Common myeloid progenitor, CD34-positive (primary cell): ENCODE data around the gene OTUD5.

Source experiments
- CTCF ChIA-PET: fragments of 350-600 bp; sonication (Branson Sonifier 250); formaldehyde crosslinking; loops from one replicate; lab custom pipeline; 2021; ENCODE audit warnings: antibody characterized with exemption; lab: Charles Lee
- POLR2A ChIA-PET: fragments of 350-600 bp; sonication (Branson Sonifier 250); formaldehyde crosslinking; loops from one replicate; lab custom pipeline; 2021; ENCODE audit warnings: antibody characterized with exemption; lab: Charles Lee
- DNase-seq, 3 donors: peaks; one replicate each; pipeline versions ENCODE4 v3.0.0 to v3.0.0-alpha.2; 2013
- H3K27ac ChIP-seq, 2 experiments: 1 replicate in 1 of 2; 2 replicates in 1 of 2; pipeline ENCODE4 v1.7.0; 2013; ENCODE audit warnings: inconsistent platforms in 2 of 2, low read length in 2 of 2, mild to moderate bottlenecking in 2 of 2, low read depth in 1 of 2, moderate library complexity in 1 of 2; ENCODE audit not compliant: severe bottlenecking in 2 of 2, insufficient read depth in 1 of 2, poor library complexity in 1 of 2
- H3K27me3 ChIP-seq, 5 experiments: replicated peaks in 2 of 5; 1 replicate in 3 of 5; 2 replicates in 2 of 5; pipeline versions ENCODE4 v1.6.1 to v1.7.0; 2013; ENCODE audit warnings: low read length in 4 of 5, mild to moderate bottlenecking in 2 of 5, moderate library complexity in 2 of 5, inconsistent platforms in 1 of 5; ENCODE audit not compliant: insufficient read depth in 5 of 5, control insufficient read depth in 4 of 5
- H3K36me3 ChIP-seq, 4 experiments: 1 replicate in 2 of 4; 2 replicates in 2 of 4; pipeline versions ENCODE4 v1.6.1 to v1.7.0; 2013; ENCODE audit warnings: low read length in 3 of 4, control low read depth in 1 of 4, mild to moderate bottlenecking in 1 of 4; ENCODE audit not compliant: control insufficient read depth in 4 of 4, insufficient read depth in 4 of 4
- H3K4me1 ChIP-seq, 4 experiments: 1 replicate in 3 of 4; 2 replicates in 1 of 4; pipeline versions ENCODE4 v1.6.1 to v1.7.1; 2013; ENCODE audit warnings: low read length in 3 of 4, mild to moderate bottlenecking in 3 of 4, control low read depth in 1 of 4, inconsistent platforms in 1 of 4, moderate library complexity in 1 of 4; ENCODE audit not compliant: control insufficient read depth in 4 of 4, insufficient read depth in 4 of 4; ENCODE audit errors: control extremely low read depth in 1 of 4
- H3K4me3 ChIP-seq, 7 experiments: 1 replicate in 4 of 7; 2 replicates in 3 of 7; pipeline versions ENCODE4 v1.5.1 to v1.7.0; 2013; ENCODE audit warnings: mild to moderate bottlenecking in 7 of 7, low read length in 6 of 7, moderate library complexity in 6 of 7, inconsistent platforms in 2 of 7, low read depth in 2 of 7, control low read depth in 1 of 7; ENCODE audit not compliant: insufficient read depth in 4 of 7, control insufficient read depth in 1 of 7; ENCODE audit errors: extremely low read depth in 1 of 7
- H3K9me3 ChIP-seq, 5 experiments: 1 replicate in 4 of 5; 2 replicates in 1 of 5; pipeline versions ENCODE4 v1.6.1 to v1.7.1; 2013; ENCODE audit warnings: low read length in 4 of 5, mild to moderate bottlenecking in 2 of 5, inconsistent platforms in 1 of 5, low read depth in 1 of 5, moderate library complexity in 1 of 5; ENCODE audit not compliant: control insufficient read depth in 4 of 5, insufficient read depth in 2 of 5; ENCODE audit errors: control extremely low read depth in 1 of 5
- WGBS: methylation state at CpG from one replicate; pipeline ENCODE4 v1.1.5; 2013; ENCODE audit not compliant: insufficient coverage; 5-methylcytosine and 5-hydroxymethylcytosine counted together

OTUD5 gene

DNA sequence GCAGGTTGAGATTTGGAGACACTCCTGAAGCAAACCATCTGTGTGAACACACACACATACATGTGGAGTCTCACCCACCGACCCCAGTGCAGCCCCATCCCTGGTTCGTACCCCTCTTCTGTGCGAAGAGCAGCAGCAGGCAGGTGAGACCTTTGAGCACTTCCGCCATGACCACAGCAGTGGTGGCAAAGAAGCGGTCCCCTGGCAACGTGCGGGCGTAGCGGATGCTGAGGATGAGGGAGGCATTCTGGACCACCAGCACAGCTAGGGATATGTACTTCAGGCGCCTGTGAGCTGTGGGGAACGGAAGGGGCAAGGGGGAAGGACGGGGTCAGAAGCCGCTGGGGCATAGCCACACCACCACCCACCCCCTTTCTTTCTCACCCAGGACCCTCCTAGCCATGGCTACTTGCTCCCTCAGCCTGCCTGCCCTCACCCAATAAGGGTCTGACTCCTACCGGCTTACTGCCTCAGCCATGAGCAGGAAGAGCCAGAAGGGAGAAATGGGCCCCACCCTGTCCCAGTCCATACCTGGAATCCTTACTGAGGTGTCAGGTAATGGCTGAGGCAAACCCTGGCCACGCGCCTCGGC, 47.6 kb downstream of the OTUD5 start:
- Histone ChIP-seq H3K36me3 (peaks cover 2 to 33% (median 13%) of the 10 kb centered on the region in 4 experiments), H3K4me1 (peaks cover 6 to 21% (median 8%) of the 10 kb centered on the region in 4 experiments), H3K9me3 (no peaks in the 10 kb centered on the region), H3K4me3 (no peak overlapping the region), H3K27me3 (peaks cover 0 to 3% (median 0%) of the 10 kb centered on the region in 5 experiments), H3K27ac (no peak overlapping the region)
- DNase-seq, result no peak
- ChIA-PET POLR2A (no interaction called here), CTCF (interaction anchor here (0.6 to 0.8 kb wide), 2 partner anchors 44 to 63 kb away, joined by 3 read pairs; no protein-coding TSS in a partner anchor)
- WGBS, result 91% methylated on average over 11 of the region's 17 CpGs

DNA sequence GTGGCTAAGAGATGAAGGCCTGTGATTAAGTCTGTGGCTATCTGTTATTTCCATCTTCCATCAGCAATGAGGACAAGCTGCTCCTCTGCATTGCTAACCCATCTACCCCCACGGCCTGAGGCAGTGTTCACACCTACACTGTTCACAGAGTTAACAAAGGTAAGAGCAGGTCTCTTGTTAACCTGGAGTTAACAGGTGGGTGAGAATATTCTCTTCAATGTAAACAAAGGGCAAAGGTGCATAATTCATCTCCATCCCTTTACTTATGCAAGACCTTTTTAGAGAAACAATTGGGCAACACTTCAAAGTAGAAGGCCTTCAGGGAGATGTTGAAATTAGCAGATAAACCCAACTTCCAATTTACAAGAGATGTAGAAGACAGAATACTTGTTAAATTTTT, 48.8 kb downstream of the OTUD5 start:
- WGBS, result no CpG with 5 or more reads among the region's 1 CpG
- no peaks in the 10 kb centered on the region for H3K9me3 ChIP-seq
- peaks cover 0 to 3% (median 0%) of the 10 kb centered on the region in 5 experiments for H3K27me3 ChIP-seq
- H3K4me1 ChIP-seq, result peaks cover 6 to 17% (median 7%) of the 10 kb centered on the region in 4 experiments
- H3K27ac ChIP-seq, result no peak overlapping the region
- no peak overlapping the region for H3K4me3 ChIP-seq
- POLR2A ChIA-PET, result no interaction called here
- peaks cover 0 to 30% (median 7%) of the 10 kb centered on the region in 4 experiments for H3K36me3 ChIP-seq
- no peak for DNase-seq
- CTCF ChIA-PET, result interaction anchor here (0.6 to 0.8 kb wide), 2 partner anchors 10 to 64 kb away, joined by 3 read pairs; no protein-coding TSS in a partner anchor

DNA sequence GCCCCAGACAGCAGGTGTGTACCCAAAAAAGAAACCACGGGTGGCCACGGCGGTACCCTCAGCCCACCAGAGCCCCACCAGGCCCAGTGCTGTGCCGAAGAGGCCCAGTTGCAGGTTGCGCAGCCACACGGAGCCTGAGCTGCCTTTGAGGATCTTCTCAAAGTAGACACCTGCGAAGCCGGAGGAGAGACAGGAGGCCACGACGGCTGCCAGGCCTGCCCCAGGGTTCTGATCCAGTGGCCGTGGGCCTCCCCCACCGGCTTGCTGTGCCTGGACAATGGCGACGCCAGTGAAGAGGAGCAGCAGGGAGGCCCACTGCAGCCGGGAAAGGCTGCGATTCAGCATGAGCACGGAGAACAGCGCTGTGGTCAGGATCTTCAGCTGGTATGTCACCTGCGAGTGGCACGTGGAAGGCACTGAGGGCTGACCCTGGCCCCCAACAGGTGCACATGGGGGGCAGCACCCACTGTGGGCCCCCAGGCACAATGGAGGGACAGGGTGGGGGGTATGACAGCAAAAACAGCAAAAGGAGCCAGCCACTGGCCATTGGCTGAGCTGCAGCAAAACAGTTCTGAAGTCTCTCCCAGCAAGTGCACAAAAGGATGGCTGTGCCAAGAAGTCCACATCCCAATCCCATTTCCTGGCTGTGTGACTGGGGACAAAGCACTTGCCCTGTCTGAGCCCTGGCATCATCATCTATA, 52.2 kb downstream of the OTUD5 start:
- Histone ChIP-seq H3K36me3 (peaks cover 0 to 46% (median 19%) of the 10 kb centered on the region in 4 experiments), H3K4me1 (peaks cover 0 to 3% (median under 1%) of the 10 kb centered on the region in 4 experiments), H3K27me3 (no peaks in the 10 kb centered on the region), H3K9me3 (no peaks in the 10 kb centered on the region), H3K4me3 (no peak overlapping the region), H3K27ac (no peak overlapping the region)
- DNase-seq, result no peak
- CTCF ChIA-PET, result no interaction called here
- POLR2A ChIA-PET, result interaction anchor here (0.9 kb wide), 1 partner anchor 8 kb away, joined by 4 read pairs; the partner anchor contains the start of genes PQBP1 and TIMM17B
- 90% methylated on average over 20 of the region's 20 CpGs for WGBS

DNA sequence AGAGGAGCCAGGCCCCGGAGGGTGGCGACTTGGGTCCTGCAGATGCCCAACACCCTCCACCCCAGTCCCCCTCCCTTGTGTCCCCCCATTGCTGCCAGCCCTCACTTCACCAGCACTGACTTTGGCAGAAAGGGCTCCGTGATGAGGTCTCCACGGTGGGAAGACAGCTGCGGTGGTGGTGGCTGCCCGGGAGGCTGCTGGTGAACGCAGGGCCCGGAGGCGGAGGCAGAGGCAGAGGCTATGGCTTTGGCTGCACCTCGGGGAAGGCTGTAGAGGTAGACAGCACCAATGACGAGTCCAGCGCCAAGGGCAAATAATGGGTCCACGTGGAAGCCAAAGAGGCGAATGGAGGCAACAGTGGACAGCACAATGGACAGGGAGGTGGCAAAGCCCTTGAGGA, 52.8 kb downstream of the OTUD5 start:
- Histone ChIP-seq H3K9me3 (no peaks in the 10 kb centered on the region), H3K36me3 (peaks cover 0 to 46% (median 20%) of the 10 kb centered on the region in 4 experiments), H3K27me3 (no peaks in the 10 kb centered on the region), H3K4me3 (no peak overlapping the region), H3K4me1 (peaks cover 0 to under 1% (median 0%) of the 10 kb centered on the region in 4 experiments), H3K27ac (no peak overlapping the region)
- POLR2A ChIA-PET, result interaction anchor here (0.6 kb wide), 1 partner anchor 53 kb away, joined by 3 read pairs; no protein-coding TSS in a partner anchor
- no peak for DNase-seq
- 92% methylated on average over 12 of the region's 14 CpGs for whole genome bisulfite sequencing
- CTCF ChIA-PET, result interaction anchor here (1.6 kb wide), 1 partner anchor 13 kb away, joined by 3 read pairs; no protein-coding TSS in a partner anchor

DNA sequence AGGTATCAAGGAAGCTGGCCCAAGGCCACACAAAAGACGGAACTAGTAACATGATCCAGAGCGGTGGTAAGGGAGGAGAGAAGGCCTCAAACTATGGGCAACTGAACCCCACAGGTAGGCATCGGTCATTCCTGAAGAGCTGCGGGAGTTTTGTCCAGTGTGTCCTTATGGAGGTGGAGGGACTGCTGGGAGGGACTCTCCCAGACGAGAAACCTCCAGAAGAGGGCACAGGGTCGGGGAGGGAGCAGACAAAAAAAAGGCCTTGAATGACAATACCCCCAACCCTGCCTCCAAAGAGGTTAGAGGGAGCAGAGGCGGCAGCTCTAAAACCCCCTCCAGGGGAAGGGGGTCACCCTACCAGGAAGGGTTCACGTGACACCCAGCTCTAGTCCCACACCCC, 53.2 kb downstream of the OTUD5 start:
- ChIA-PET POLR2A (interaction anchor here (0.6 kb wide), 1 partner anchor 54 kb away, joined by 3 read pairs; no protein-coding TSS in a partner anchor), CTCF (interaction anchor here (1.6 to 1.7 kb wide), 2 partner anchors 13 to 42 kb away, joined by 3 to 5 read pairs; no protein-coding TSS in a partner anchor)
- no peaks in the 10 kb centered on the region for H3K9me3 ChIP-seq
- no peak for DNase-seq
- no peaks in the 10 kb centered on the region for H3K27me3 ChIP-seq
- H3K36me3 ChIP-seq, result peaks cover 0 to 46% (median 21%) of the 10 kb centered on the region in 4 experiments
- H3K4me3 ChIP-seq, result no peak overlapping the region
- H3K27ac ChIP-seq, result no peak overlapping the region
- WGBS, result 90% methylated on average over 6 of the region's 8 CpGs
- peaks cover 0 to 3% (median 0%) of the 10 kb centered on the region in 4 experiments for H3K4me1 ChIP-seq

DNA sequence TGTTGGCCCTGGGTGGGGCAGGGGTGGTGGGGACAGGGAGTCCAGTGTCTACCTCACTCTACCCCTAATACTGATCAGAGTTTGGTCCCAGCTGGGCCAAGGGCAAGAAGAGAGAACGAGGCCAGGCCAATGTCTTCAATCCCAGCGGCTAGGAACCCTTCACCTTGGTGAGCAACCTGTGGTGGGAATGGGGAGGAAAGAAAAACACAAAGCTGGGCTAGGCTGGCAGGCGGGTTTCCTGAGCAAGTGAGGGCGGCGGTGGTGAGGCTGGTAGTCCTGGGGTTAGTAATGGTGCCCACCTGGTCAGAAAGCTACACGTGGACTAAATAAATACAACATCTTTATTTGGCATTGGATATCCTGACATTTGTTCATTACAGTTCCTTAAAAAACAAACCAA, 54.1 kb downstream of the OTUD5 start:
- 91% methylated on average over 6 of the region's 6 CpGs for WGBS
- CTCF ChIA-PET, result interaction anchor here (1.2 to 1.7 kb wide), 3 partner anchors 12 to 43 kb away, joined by 3 to 5 read pairs (median 3); no protein-coding TSS in a partner anchor
- Histone ChIP-seq H3K27me3 (no peaks in the 10 kb centered on the region), H3K36me3 (peaks cover 0 to 46% (median 21%) of the 10 kb centered on the region in 4 experiments), H3K4me1 (peaks cover 0 to 11% (median 3%) of the 10 kb centered on the region in 4 experiments), H3K9me3 (no peaks in the 10 kb centered on the region), H3K4me3 (no peak overlapping the region), H3K27ac (no peak overlapping the region)
- DNase-seq, result no peak
- POLR2A ChIA-PET, result interaction anchor here (1.1 kb wide), 1 partner anchor 13 kb away, joined by 3 read pairs; no protein-coding TSS in a partner anchor
